ENCODE results near the gene GSE1. TPM values are rescaled to one million over a fixed set of nuclear protein-coding genes. Genes with fewer than 3 reads are reported as not detected.

GSE1 gene
- total RNA-seq, 2 experiments from 2014 or later: 29.6 to 30.0 TPM

- POLR2A ChIA-PET: no interaction called here
Observed at GRCh38 chr16:85601272-85601639, 11.9 kb upstream of the GSE1 start.

DNA sequence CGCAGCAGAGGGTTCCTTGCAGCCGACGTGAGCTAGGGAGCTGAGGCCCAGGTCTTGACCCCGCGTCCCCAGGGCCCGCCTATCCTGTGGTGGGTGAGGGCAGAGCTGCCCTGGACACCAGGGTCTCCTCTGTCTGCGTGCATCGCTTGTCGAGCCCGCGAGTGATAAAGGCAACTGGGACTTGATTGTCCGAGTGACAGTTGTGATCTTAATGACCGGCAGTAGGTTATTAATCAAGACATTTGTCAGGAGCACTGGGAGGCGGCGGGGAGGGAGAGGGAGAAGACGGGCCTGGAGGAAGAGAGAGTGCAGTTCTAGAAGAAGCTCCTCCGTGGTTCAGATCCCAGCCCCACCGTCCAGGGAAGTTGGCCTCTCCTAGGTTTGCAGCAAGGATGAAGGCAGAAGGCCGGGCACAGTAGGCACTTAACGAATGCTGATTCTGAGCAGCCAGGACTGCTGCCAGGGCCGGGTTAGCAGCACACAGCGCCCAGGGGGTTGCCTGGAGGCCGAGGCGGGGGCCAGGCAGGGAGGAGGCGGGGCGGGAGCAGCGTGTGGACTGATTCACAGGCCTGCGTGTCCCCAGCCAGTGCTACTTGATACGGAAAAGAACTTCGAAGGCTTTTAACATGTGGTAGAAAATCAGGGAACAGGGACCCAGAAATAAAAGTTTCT lies 11.3 kb upstream of the GSE1 start:
- ChIA-PET POLR2A (no interaction called here), CTCF (interaction anchor here (1.0 kb wide), 1 partner anchor 181 kb away, joined by 3 read pairs; no protein-coding TSS in a partner anchor)

More at GRCh38 chr16:85601272-85601639, 11.9 kb upstream of the GSE1 start:
- CTCF ChIA-PET: no interaction called here

DNA sequence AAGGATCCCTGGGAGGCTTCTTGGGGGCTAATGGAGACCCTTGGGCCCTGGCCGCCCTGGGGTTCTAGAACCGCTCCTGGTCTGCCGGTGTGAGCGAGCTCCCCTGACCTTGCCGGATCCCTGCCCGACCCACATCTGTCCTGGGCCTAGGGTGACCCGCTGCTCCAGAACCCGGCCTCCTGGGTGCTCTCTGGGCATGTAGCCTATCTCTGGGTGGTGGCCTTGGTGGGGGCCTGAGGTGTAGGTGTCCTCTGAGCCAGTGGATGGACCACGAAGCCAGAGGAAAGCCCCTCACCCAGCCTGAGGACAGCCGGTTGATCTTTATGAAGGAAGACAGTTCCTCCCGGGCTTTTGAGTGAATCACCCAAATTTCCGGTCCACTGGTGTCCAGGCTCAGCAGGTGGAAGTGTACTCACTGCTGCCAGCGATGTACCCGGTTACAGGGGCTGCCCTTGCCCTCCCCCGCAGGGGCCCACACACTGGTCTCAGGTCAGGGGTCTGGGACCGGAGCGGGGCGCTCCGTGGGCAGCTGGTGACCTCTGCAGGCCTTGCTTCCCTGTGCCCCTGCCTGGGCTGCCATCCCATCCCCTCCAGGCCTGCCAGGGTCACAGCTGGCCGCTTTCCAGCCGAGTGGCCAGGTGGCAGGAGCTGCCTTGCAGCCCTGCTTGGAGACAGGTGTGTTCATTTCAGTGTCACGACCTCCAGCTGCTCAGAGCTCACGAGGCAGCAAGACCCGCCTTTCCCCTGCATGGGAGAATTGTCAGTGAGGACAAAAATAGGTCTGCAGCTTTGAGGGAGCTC lies 10.5 kb upstream of the GSE1 start:
- ChIA-PET POLR2A (no interaction called here), CTCF (interaction anchor here (1.0 kb wide), 1 partner anchor 182 kb away, joined by 3 read pairs; no protein-coding TSS in a partner anchor)

GRCh38 chr16:85603203-85603755 lies 9.8 kb upstream of the GSE1 start:
- ChIA-PET POLR2A (no interaction called here), CTCF (no interaction called here)

- POLR2A ChIA-PET: no interaction called here
- CTCF ChIA-PET: no interaction called here
Observed at GRCh38 chr16:85604145-85604705, 8.9 kb upstream of the GSE1 start.

GRCh38 chr16:85605051-85605911 lies 7.8 kb upstream of the GSE1 start:
- POLR2A ChIA-PET: no interaction called here
- CTCF ChIA-PET: interaction anchor here (2.6 to 3.0 kb wide), 2 partner anchors 11 to 185 kb away, joined by 11 to 16 read pairs; no protein-coding TSS in a partner anchor

- CTCF ChIA-PET: interaction anchor here (2.6 to 3.0 kb wide), 2 partner anchors 10 to 185 kb away, joined by 11 to 16 read pairs; no protein-coding TSS in a partner anchor
- POLR2A ChIA-PET: no interaction called here
Observed at GRCh38 chr16:85605912-85606841, 6.9 kb upstream of the GSE1 start.

DNA sequence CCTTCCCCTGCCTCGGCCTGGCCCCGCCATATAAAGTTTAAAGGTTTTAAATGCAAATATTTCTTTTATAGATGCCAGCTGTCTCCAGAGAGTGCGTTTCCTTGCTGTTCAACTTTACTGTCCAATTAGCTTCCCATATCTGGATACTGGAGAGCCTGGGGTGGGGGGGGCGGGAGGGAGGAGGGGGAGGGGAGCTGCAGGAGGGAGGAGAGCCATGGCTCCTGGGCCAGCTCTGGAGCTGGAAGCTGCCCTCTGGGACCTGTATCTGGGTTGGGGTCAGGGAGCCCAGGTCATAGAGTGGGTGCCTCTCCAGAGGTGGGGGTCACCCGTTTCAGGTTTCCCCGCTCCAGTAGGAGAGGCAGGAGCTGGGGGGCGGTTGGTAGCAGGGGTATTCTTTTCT lies 6.2 kb upstream of the GSE1 start:
- CTCF ChIA-PET: interaction anchor here (2.6 to 3.0 kb wide), 2 partner anchors 9 to 186 kb away, joined by 11 to 16 read pairs; no protein-coding TSS in a partner anchor
- POLR2A ChIA-PET: no interaction called here

GRCh38 chr16:85607321-85607765 lies 5.8 kb upstream of the GSE1 start:
- POLR2A ChIA-PET: no interaction called here
- CTCF ChIA-PET: interaction anchor here (2.6 to 3.0 kb wide), 2 partner anchors 9 to 187 kb away, joined by 11 to 16 read pairs; no protein-coding TSS in a partner anchor

GRCh38 chr16:85607796-85608514 lies 5.2 kb upstream of the GSE1 start:
- POLR2A ChIA-PET: no interaction called here
- CTCF ChIA-PET: interaction anchor here (2.6 to 3.0 kb wide), 2 partner anchors 8 to 187 kb away, joined by 11 to 16 read pairs; no protein-coding TSS in a partner anchor

DNA sequence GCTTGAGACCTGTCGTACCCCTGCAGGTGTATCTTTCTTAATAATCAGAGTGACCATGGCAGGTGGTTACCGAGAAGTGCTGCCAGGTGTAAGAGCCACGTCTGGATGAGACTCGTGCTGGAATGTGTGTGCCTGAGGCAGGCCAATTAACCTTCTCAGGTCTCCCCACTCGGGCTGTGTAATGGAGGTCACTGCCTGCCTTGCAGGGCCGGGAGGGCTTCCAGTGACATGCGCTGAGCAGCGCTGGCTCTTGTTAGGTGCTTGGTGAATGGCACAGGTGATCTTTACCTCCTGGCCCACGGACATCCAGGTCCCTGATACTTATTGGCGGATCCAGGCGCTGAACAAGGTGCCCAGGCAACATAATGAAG lies 4.6 kb upstream of the GSE1 start:
- ChIA-PET CTCF (interaction anchor here (2.0 to 3.0 kb wide), 2 partner anchors 39 to 188 kb away, joined by 7 to 16 read pairs; no protein-coding TSS in a partner anchor), POLR2A (no interaction called here)

DNA sequence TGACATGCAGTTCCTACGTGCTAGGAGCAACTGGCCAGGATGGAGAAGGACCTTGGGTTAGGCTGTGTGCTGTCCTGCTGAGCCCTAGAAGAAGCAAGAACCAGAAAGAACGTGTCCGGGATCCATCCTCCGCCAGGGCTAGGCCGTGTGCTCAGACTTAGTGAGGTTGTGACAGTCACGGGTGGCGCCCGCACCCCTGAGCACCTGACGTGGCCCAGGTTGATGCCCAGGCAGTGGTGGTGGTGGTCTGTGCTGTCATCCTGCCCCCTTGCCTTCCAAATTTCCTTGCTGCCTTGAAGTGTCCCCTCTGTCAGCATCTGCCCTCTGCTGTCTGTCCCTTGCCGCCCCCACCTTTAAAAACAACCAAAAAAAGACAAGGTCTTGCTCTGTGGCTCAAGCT lies 4.2 kb upstream of the GSE1 start:
- ChIA-PET POLR2A (interaction anchor here (1.2 to 1.3 kb wide), 2 partner anchors 52 to 56 kb away, joined by 3 to 5 read pairs; no protein-coding TSS in a partner anchor), CTCF (interaction anchor here (0.8 to 3.1 kb wide), 9 partner anchors 40 to 238 kb away, joined by 3 to 50 read pairs (median 10); no protein-coding TSS in a partner anchor)

DNA sequence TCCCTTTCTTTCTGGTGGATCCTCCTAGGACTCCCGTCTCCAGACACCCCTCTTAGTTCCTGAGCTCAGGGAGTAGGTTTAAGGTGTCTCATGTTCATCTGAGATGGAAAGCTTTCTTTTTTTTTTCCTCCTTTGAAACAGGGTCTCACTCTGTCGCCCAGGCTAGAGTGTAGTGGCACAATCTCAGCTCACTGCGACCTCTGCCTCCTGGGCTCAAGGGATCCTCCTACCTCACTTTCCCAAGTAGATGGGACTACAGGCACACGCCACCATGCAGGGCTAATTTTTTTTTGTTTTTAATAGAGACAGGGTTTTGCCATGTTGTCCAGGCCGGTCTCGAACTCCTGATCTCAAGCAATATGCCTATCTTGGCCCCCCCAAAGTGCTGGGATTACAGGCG lies 3.6 kb upstream of the GSE1 start:
- POLR2A ChIA-PET: interaction anchor here (0.9 to 1.3 kb wide), 3 partner anchors 52 to 158 kb away, joined by 3 to 5 read pairs (median 4); no protein-coding TSS in a partner anchor
- CTCF ChIA-PET: interaction anchor here (0.8 to 3.1 kb wide), 16 partner anchors 16 to 239 kb away, joined by 3 to 50 read pairs (median 4); no protein-coding TSS in a partner anchor

DNA sequence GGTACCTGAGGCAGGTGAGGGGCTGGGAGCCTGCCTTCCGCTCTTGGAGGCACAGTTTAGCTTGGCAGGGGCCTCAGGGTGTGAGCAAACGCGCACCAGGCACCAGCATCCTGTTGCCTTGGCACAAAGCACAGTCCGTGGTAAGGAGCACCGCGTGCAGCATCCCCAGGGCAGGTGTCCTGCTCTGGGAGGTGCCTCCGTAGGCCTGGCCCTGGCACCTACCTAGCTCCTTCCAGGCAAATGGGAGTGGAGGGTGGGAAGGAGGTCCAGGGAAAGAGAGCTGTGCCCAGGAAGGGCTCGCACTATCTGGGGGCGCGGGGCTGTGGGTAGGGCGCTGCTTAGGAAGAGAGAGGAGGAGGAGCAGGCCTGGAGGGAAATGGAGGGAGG lies 3.1 kb upstream of the GSE1 start:
- ChIA-PET CTCF (interaction anchor here (0.7 to 3.1 kb wide), 19 partner anchors 16 to 244 kb away, joined by 3 to 50 read pairs (median 4); no protein-coding TSS in a partner anchor), POLR2A (interaction anchor here (0.9 to 1.3 kb wide), 5 partner anchors 53 to 159 kb away, joined by 3 to 6 read pairs (median 4); no protein-coding TSS in a partner anchor)

GRCh38 chr16:85610446-85611193 lies 2.5 kb upstream of the GSE1 start:
- ChIA-PET POLR2A (interaction anchor here (1.1 to 1.2 kb wide), 3 partner anchors 40 to 57 kb away, joined by 3 to 6 read pairs (median 4); no protein-coding TSS in a partner anchor), CTCF (interaction anchor here (0.6 to 3.1 kb wide), 23 partner anchors 17 to 244 kb away, joined by 3 to 50 read pairs (median 4); no protein-coding TSS in a partner anchor)

DNA sequence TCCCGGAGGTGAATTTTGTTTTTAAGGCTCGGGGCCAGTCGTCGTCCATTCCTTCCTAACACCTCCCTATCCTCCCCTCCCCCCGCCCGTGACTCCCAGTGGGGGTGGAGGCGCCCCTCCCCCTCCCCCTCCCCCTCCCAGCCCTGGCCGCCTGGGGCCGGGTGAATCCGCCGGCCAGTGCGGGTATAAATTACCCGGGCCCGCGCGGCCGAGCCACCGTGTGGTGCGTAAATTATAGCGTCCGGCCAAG lies 2.0 kb upstream of the GSE1 start:
- ChIA-PET POLR2A (interaction anchor here (1.1 to 1.2 kb wide), 3 partner anchors 40 to 58 kb away, joined by 3 to 6 read pairs (median 4); no protein-coding TSS in a partner anchor), CTCF (interaction anchor here (0.6 to 3.1 kb wide), 17 partner anchors 37 to 245 kb away, joined by 3 to 50 read pairs (median 5); no protein-coding TSS in a partner anchor)

Measured in activated CD8-positive, alpha-beta memory T cell treated with anti-CD3 and anti-CD28 coated beads for 36 hours (primary cell).